Hepatocyte (in vitro differentiated cells): ENCODE results near the gene SNTB2. TPM values are rescaled to one million over a fixed set of nuclear protein-coding genes. Genes with fewer than 3 reads are reported as not detected.

Source experiments
- DNase-seq: peaks from one replicate; pipeline ENCODE4 v3.0.0-alpha.2; 2016; ENCODE audit warnings: low spot score
- H2AFZ ChIP-seq: fragments of 200-600 bp; sonication (generic); 2 replicates; pipeline ENCODE4 v1.6.0; 2016; ENCODE audit warnings: antibody characterized with exemption, mild to moderate bottlenecking
- H3K27ac ChIP-seq: fragments of 200-600 bp; sonication (generic); 2 replicates; pipeline ENCODE4 v1.5.1; 2016; ENCODE audit warnings: mild to moderate bottlenecking
- H3K27me3 ChIP-seq: fragments of 200-600 bp; sonication (generic); 2 replicates; pipeline ENCODE4 v1.6.1; 2016
- H3K36me3 ChIP-seq: fragments of 200-600 bp; sonication (generic); replicated peaks from 2 replicates; pipeline ENCODE4 v1.5.1; 2016; ENCODE audit warnings: low read depth; ENCODE audit not compliant: insufficient read depth
- H3K4me1 ChIP-seq: fragments of 200-600 bp; sonication (generic); 2 replicates; pipeline ENCODE4 v1.5.1; 2016; ENCODE audit warnings: mild to moderate bottlenecking, moderate library complexity; ENCODE audit not compliant: insufficient read depth
- H3K4me2 ChIP-seq: fragments of 200-600 bp; sonication (generic); 2 replicates; pipeline ENCODE4 v1.6.0; 2016
- H3K4me3 ChIP-seq: fragments of 200-600 bp; sonication (generic); 2 replicates; pipeline ENCODE4 v1.5.1; 2016; ENCODE audit warnings: mild to moderate bottlenecking
- H3K79me2 ChIP-seq: fragments of 200-600 bp; sonication (generic); 2 replicates; pipeline ENCODE4 v1.6.0; 2017; ENCODE audit warnings: mild to moderate bottlenecking
- H3K9me2 ChIP-seq: fragments of 200-600 bp; sonication (generic); replicated peaks from 2 replicates; pipeline ENCODE4 v1.6.0; 2017; ENCODE audit warnings: mild to moderate bottlenecking; ENCODE audit not compliant: insufficient read depth
- H3K9me3 ChIP-seq: fragments of 200-600 bp; sonication (generic); 2 replicates; pipeline ENCODE4 v1.5.1; 2016; ENCODE audit warnings: low read depth, mild to moderate bottlenecking
- H4K20me1 ChIP-seq: fragments of 200-600 bp; sonication (generic); 2 replicates; pipeline ENCODE4 v1.6.0; 2016; ENCODE audit warnings: mild to moderate bottlenecking; ENCODE audit not compliant: insufficient read depth, poor library complexity, severe bottlenecking
- EZH2 ChIP-seq: fragments of 200-600 bp; sonication (generic); IDR thresholded peaks from 2 replicates; pipeline ENCODE4 v1.6.1; 2016; ENCODE audit warnings: antibody characterized with exemption, mild to moderate bottlenecking, borderline replicate concordance
- EZH2phosphoT487 ChIP-seq: fragments of 200-600 bp; sonication (generic); IDR thresholded peaks from one replicate; pipeline ENCODE4 v1.6.1; 2018; ENCODE audit warnings: antibody characterized with exemption, mild to moderate bottlenecking, low read depth, moderate library complexity; ENCODE audit not compliant: unreplicated experiment, severe bottlenecking
- WGBS: methylation state at CpG from one replicate; pipeline ENCODE4 v1.1.6; 2016; ENCODE audit warnings: low lambda C conversion rate; ENCODE audit errors: missing lambda C conversion rate; 5-methylcytosine and 5-hydroxymethylcytosine counted together
- polyA plus RNA-seq: library from polyadenylated mRNA; unstranded; fragments of >200 nt; fragmentation: Nextera tagmentation; extraction: Ambion mirVana; gene quantifications from 2 replicates; pipeline ENCODE4 v1.2.1, GENCODE V29; 2016
- total RNA-seq: library from RNA; depleted of rRNA; stranded (reverse); fragments of >200 nt; gene quantifications from 2 replicates; pipeline ENCODE4 v1.2.3, GENCODE V29; 2014
- TF ChIP-seq, protein P1 (sequence below): fragments of 200-600 bp; sonication (generic); IDR thresholded peaks from 2 replicates; pipeline ENCODE4 v1.5.1; 2016; ENCODE audit warnings: antibody characterized with exemption, mild to moderate bottlenecking; ENCODE audit not compliant: poor library complexity

The SNTB2 gene
- total and polyA plus RNA-seq, 2 experiments from 2014 or later = 21.5 to 36.7 TPM

DNA sequence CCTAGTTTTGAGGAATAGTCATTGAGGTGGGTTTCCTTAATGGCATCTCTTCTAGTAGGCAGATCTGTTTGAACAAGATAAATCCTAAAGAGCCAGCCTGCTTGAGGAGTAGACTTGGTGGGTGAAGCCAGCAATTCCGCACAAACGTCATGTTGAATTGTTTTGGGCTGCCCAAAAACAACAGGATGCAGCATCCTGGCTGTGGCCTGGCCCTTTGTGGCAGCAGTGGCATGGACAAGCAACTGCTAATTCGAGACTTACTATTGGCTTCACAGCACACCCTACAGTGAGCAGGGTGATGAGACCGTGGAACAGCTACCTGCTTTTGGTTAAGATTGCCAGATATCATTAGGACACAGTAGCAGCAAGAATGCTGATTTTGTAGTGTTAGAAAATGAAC is 114.9 kb downstream of the SNTB2 start:
- Histone ChIP-seq H3K27ac (no peak overlapping the region), H4K20me1 (no peaks in the 10 kb centered on the region), H2AFZ (no peak overlapping the region), H3K36me3 (no peaks in the 10 kb centered on the region), H3K4me1 (no peaks in the 10 kb centered on the region), H3K9me3 (no peaks in the 10 kb centered on the region), H3K4me3 (no peak overlapping the region), H3K4me2 (no peak overlapping the region), H3K9me2 (no peaks in the 10 kb centered on the region), H3K27me3 (no peaks in the 10 kb centered on the region), H3K79me2 (no peaks in the 10 kb centered on the region)
- WGBS = 93% methylated on average over 4 of the region's 4 CpGs
- DNase-seq = no peak
- no peak for TF ChIP-seq EZH2

GRCh38 chr16:69302301-69302700 is 115.3 kb downstream of the SNTB2 start:
- Histone ChIP-seq H3K4me2 (no peak overlapping the region), H3K27me3 (no peaks in the 10 kb centered on the region), H3K36me3 (no peaks in the 10 kb centered on the region), H3K79me2 (no peaks in the 10 kb centered on the region), H3K4me1 (no peaks in the 10 kb centered on the region), H4K20me1 (no peaks in the 10 kb centered on the region), H3K9me3 (no peaks in the 10 kb centered on the region), H3K27ac (no peak overlapping the region), H2AFZ (no peak overlapping the region), H3K4me3 (no peak overlapping the region), H3K9me2 (no peaks in the 10 kb centered on the region)
- DNase-seq = no peak
- no peak for TF ChIP-seq EZH2
- TF ChIP-seq EZH2phosphoT487 = no peak
- TF ChIP-seq, protein P1, sequence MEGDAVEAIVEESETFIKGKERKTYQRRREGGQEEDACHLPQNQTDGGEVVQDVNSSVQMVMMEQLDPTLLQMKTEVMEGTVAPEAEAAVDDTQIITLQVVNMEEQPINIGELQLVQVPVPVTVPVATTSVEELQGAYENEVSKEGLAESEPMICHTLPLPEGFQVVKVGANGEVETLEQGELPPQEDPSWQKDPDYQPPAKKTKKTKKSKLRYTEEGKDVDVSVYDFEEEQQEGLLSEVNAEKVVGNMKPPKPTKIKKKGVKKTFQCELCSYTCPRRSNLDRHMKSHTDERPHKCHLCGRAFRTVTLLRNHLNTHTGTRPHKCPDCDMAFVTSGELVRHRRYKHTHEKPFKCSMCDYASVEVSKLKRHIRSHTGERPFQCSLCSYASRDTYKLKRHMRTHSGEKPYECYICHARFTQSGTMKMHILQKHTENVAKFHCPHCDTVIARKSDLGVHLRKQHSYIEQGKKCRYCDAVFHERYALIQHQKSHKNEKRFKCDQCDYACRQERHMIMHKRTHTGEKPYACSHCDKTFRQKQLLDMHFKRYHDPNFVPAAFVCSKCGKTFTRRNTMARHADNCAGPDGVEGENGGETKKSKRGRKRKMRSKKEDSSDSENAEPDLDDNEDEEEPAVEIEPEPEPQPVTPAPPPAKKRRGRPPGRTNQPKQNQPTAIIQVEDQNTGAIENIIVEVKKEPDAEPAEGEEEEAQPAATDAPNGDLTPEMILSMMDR = no peak
- 94% methylated on average over 4 of the region's 4 CpGs for WGBS

GRCh38 chr16:69306031-69306430 is 119.1 kb downstream of the SNTB2 start:
- Histone ChIP-seq H3K27me3 (no peaks in the 10 kb centered on the region), H3K9me3 (no peaks in the 10 kb centered on the region), H3K79me2 (no peaks in the 10 kb centered on the region), H3K4me2 (no peak overlapping the region), H3K36me3 (no peaks in the 10 kb centered on the region), H4K20me1 (no peaks in the 10 kb centered on the region), H3K27ac (no peak overlapping the region), H3K4me3 (no peak overlapping the region), H3K9me2 (no peaks in the 10 kb centered on the region), H3K4me1 (no peaks in the 10 kb centered on the region), H2AFZ (no peak overlapping the region)
- 79% methylated on average over 1 of the region's 1 CpG for WGBS
- DNase-seq = no peak
- TF ChIP-seq EZH2phosphoT487 (no peak), EZH2 (no peak)
- TF ChIP-seq, protein P1 = no peak

DNA sequence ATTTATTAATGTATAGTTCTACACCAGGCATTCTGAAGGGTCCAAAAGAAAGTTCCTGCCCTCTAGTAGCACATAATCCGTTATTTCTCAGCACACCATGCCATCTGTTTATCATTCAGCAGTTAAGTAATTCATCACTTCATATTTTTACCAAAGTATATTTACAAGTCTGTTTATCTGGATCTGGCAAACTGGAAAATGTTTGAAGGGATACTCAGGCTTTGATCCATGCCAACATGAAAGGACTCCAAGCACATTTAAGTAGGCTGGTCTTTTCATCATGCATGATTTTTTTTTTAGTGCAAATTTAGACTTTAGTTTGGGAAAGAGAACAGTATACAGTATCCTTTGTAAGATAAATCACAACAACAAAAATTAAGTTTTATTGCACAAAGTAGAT is 120.1 kb downstream of the SNTB2 start:
- Histone ChIP-seq H3K4me3 (no peak overlapping the region), H3K9me2 (no peaks in the 10 kb centered on the region), H3K27ac (no peak overlapping the region), H4K20me1 (peaks cover 3% of the 10 kb centered on the region), H3K4me1 (peaks cover under 1% of the 10 kb centered on the region), H3K36me3 (no peaks in the 10 kb centered on the region), H3K79me2 (peaks cover 5% of the 10 kb centered on the region), H3K4me2 (no peak overlapping the region), H3K9me3 (no peaks in the 10 kb centered on the region), H2AFZ (no peak overlapping the region), H3K27me3 (no peaks in the 10 kb centered on the region)
- DNase-seq = no peak
- no peak for TF ChIP-seq EZH2phosphoT487
- TF ChIP-seq, protein P1 = no peak
- no peak for TF ChIP-seq EZH2
- 64% methylated on average over 1 of the region's 1 CpG for WGBS
